ENCODE data around the gene ICA1L. TPM values are rescaled to one million over a fixed set of nuclear protein-coding genes. Genes with fewer than 3 reads are reported as not detected.
"Not testable (repeated sequence)": the region's sequence is repeated elsewhere in the genome, so short reads cannot be mapped to it uniquely, and the experiment has no call there.

The ICA1L gene
- total RNA-seq: 1 to 10 TPM; 5.0 to 5.5 (median 5.5) TPM
- polyA plus RNA-seq: 1 to 10 TPM in 1 of 3 donors, under 1 TPM in 2; 0.65 to 2.2 (median 0.97) TPM
- long read RNA-seq, donor 1, partial matches to known transcripts: 3 of 3 reads
- long read RNA-seq, donor 1, other reads (novel, unspliced or antisense): 0 of 3 reads
- long read RNA-seq, donor 2, partial matches to known transcripts: 1 of 5 reads
- long read RNA-seq, donor 2, other reads (novel, unspliced or antisense): 4 of 5 reads

DNA sequence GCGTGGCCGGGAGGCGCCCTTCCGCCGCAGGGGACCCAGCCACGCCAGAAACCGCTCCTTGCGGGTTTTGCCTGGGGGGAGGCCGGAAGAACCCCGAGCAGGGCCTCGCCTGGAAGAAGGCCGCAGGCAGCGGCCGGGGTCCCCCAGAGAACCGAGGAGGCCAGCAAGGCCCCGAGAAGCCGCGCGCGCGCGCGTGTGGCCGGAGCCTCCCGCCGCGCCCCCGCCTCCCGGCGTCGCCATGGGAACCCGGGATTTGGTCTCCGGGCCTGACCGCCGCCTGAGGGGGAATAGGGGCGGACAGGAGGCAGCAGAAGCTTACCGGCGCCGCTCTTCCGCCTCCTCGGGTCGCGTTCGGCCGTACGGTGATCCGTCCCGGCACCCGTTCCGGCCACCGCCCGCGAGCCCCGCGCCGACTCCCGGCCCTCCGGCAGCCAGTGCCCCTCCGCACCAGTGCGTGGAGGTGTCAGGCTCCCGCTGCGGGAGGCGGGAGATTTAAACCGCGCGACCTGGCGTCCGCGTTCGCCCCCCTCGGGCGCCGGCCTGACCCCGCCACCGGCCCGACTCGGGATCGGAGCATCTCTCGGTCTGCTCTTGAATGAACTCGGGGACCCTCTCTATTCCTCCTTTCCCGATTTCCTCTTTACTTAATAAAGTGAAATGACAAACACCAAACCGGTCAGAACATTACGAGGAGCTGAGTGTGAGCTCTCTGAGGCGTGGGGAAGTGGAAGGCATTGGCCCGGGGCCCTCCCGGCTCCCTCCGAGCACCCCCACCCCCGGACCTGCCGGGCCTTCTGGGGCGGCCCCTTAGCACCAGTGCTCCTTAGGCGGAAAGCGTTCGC, at the start of gene ICA1L:
Gene ICA1L, minus strand, starts transcription at position 467 of the 842 bp plus-strand sequence. CDS start 42,757 bp downstream, outside the sequence.
- Histone ChIP-seq H3K27ac (peak within 1 kb of the TSS; percentile 77), H3K9me3 (no peaks in the 10 kb centered on the region), H3K4me1 (peaks cover 5% of the 10 kb centered on the region), H3K27me3 (ENCODE audit: insufficient read depth in 3 of 3, low read length in 2 of 3) (no peaks in the 10 kb centered on the region), H3K36me3 (ENCODE audit: insufficient read depth in 1 of 2, low read depth in 1 of 2) (no peaks in the 10 kb centered on the region), H3K4me3 (peak within 1 kb of the TSS; percentile 86)
- no peak for TF ChIP-seq CTCF (IDR thresholded peaks at IDR 0.05)
- ATAC-seq (peak; percentile 79 to 91 (median 86)), DNase-seq (peak; percentile 72 to 83)
- intact Hi-C loops (cut with DNase I): loop anchor here (5.0 to 10.0 kb wide), 2 partner anchors 36 to 287 kb away; no protein-coding TSS in a partner anchor
- 0 to 2% (median 1%) methylated on average over 67 to 93 of the region's 93 CpGs for WGBS, 3 donors

GRCh38 chr2:202918860-202919259, 47.3 kb upstream of the ICA1L start:
- ATAC-seq (no peak), DNase-seq (no peak)
- 88 to 98% (median 91%) methylated on average over 1 of the region's 1 CpG for WGBS, 3 donors
- Histone ChIP-seq H3K36me3 (ENCODE audit: insufficient read depth in 1 of 2, low read depth in 1 of 2) (peaks cover 0 to 59% of the 10 kb centered on the region in 2 donors), H3K27ac (no peak overlapping the region), H3K4me3 (no peak overlapping the region), H3K27me3 (ENCODE audit: insufficient read depth in 3 of 3, low read length in 2 of 3) (no peaks in the 10 kb centered on the region), H3K9me3 (peaks cover 6% of the 10 kb centered on the region), H3K4me1 (peaks cover 2% of the 10 kb centered on the region)
- intact Hi-C loops (cut with DNase I): no loop called here
- no peak for TF ChIP-seq CTCF (IDR thresholded peaks at IDR 0.05)

- intact Hi-C loops (cut with DNase I): loop anchor here in 1 of 2 donors (5.0 kb wide), 1 partner anchor 280 kb away; the partner anchor contains the start of gene FAM117B
- WGBS, 3 donors: 2 to 3% (median 2%) methylated on average over 6 to 20 of the region's 49 CpGs
- peak; percentile 78 to 85 (median 82) for ATAC-seq
Measured at GRCh38 chr2:202912342-202913201, 41.0 kb upstream of the ICA1L start.

GRCh38 chr2:202911512-202912341, 40.2 kb upstream of the ICA1L start, which contains the start of the genes CARF and WDR12:
Gene CARF, plus strand, starts transcription at chr2:202912275. Its CDS starts 29,628 bp downstream, at chr2:202941903.
Gene WDR12, minus strand, starts transcription at chr2:202911673. Its CDS starts 197 bp downstream, at chr2:202911476.
- Histone ChIP-seq H3K36me3 (ENCODE audit: insufficient read depth in 1 of 2, low read depth in 1 of 2) (peaks cover 0 to 10% of the 10 kb centered on the region in 2 donors), H3K27me3 (ENCODE audit: insufficient read depth in 3 of 3, low read length in 2 of 3) (no peaks in the 10 kb centered on the region), H3K9me3 (no peaks in the 10 kb centered on the region), H3K4me1 (peaks cover 23% of the 10 kb centered on the region), H3K4me3 (peak within 1 kb of the TSS; percentile 67), H3K27ac (peak within 1 kb of the TSS; percentile 89)
- TF ChIP-seq CTCF (IDR thresholded peaks at IDR 0.05): no peak
- 0 to 1% (median 0%) methylated on average over 39 of the region's 39 CpGs for WGBS, 3 donors
- ATAC-seq: peak; percentile 97 to 98 (median 97)
- intact Hi-C loops (cut with DNase I): loop anchor here (2.0 to 5.0 kb wide), 2 partner anchors 279 to 327 kb away; partner anchors contain the start of genes CYP20A1 (in 1 of the 2) and FAM117B (in 1 of the 2)
- peak; percentile 94 to 95 for DNase-seq

More at GRCh38 chr2:202912342-202913201, 41.0 kb upstream of the ICA1L start:
- H3K9me3 ChIP-seq; DNase-seq; H3K36me3 ChIP-seq (ENCODE audit: insufficient read depth in 1 of 2, low read depth in 1 of 2); H3K27me3 ChIP-seq (ENCODE audit: insufficient read depth in 3 of 3, low read length in 2 of 3): not testable (repeated sequence)
- Histone ChIP-seq H3K27ac (peak overlapping the region; percentile 89), H3K4me1 (peaks cover 23% of the 10 kb centered on the region), H3K4me3 (peak overlapping the region; percentile 67)

Measured in psoas muscle (tissue), 8 donors.